K562 (cell line): Measurements from ENCODE around the gene RPS17. TPM values are rescaled to one million over a fixed set of nuclear protein-coding genes. Genes with fewer than 3 reads are reported as not detected.

Source experiments
- BRD4 ChIP-seq: fragments of 200-600 bp; sonication (generic); IDR thresholded peaks from 2 replicates; pipeline ENCODE4 v1.6.1; 2017; ENCODE audit warnings: inconsistent platforms
- DPF2 ChIP-seq: fragments of 450-650 bp; IDR thresholded peaks from 2 replicates; pipeline ENCODE4 v1.6.1; 2016
- ETV1 ChIP-seq: fragments of 450-650 bp; conservative IDR thresholded peaks from 2 replicates; pipeline ENCODE4 v1.6.1; 2016; ENCODE audit warnings: missing genetic modification characterization, control low read depth, low read depth, missing compliant biosample characterization
- HDAC8 ChIP-seq: fragments of 450-650 bp; IDR thresholded peaks from 2 replicates; pipeline ENCODE4 v1.6.1; 2016; ENCODE audit warnings: mild to moderate bottlenecking, missing genetic modification characterization, moderate library complexity, missing compliant biosample characterization
- HMBOX1 ChIP-seq: sonication (generic); IDR thresholded peaks from 2 replicates; pipeline ENCODE4 v1.6.1; 2016
- ID3 ChIP-seq, 2 experiments: fragments of 250-450 bp in 1 of 2; fragments of 450-650 bp in 1 of 2; sonication (Bioruptor Pico) in 1 of 2; IDR thresholded peaks; 2 replicates each; pipeline versions ENCODE4 v1.6.1 to v1.8.0; 2016 to 2021; ENCODE audit warnings: mild to moderate bottlenecking in 2 of 2, moderate library complexity in 2 of 2, missing compliant biosample characterization in 1 of 2, missing genetic modification characterization in 1 of 2
- MAZ ChIP-seq, 2 experiments: fragments of 450-650 bp in 1 of 2; sonication (generic) in 1 of 2; formaldehyde crosslinking; IDR thresholded peaks in 1 of 2; conservative IDR thresholded peaks in 1 of 2; 2 replicates each; pipeline versions ENCODE4 v1.4.0 to v1.5.0; 2020; ENCODE audit warnings: mild to moderate bottlenecking in 1 of 2, missing genetic modification reagents in 1 of 2
- NFYB ChIP-seq: IDR thresholded peaks from 2 replicates; pipeline ENCODE4 v1.6.1; 2011; ENCODE audit warnings: mild to moderate bottlenecking, moderate library complexity; ENCODE audit not compliant: insufficient read length; ENCODE audit errors: extremely low read depth
- NR2C1 ChIP-seq, 2 experiments: fragments of 450-650 bp; IDR thresholded peaks; 2 replicates each; pipeline ENCODE4 v1.6.1; 2017; ENCODE audit warnings: mild to moderate bottlenecking in 2 of 2, antibody characterized with exemption in 1 of 2, inconsistent platforms in 1 of 2, missing compliant biosample characterization in 1 of 2, missing genetic modification characterization in 1 of 2
- PHTF2 ChIP-seq: fragments of 250-450 bp; sonication (Bioruptor Pico); IDR thresholded peaks from 2 replicates; pipeline ENCODE4 v1.5.0; 2021; ENCODE audit warnings: mild to moderate bottlenecking
- REST ChIP-seq, 2 experiments: fragments of 450-650 bp; formaldehyde crosslinking in 1 of 2; IDR thresholded peaks; 2 replicates each; pipeline versions ENCODE4 v1.4.0 to v1.6.1; 2014 to 2020; ENCODE audit warnings: mild to moderate bottlenecking in 2 of 2, borderline replicate concordance in 1 of 2, low read depth in 1 of 2
- RFX5 ChIP-seq: IDR thresholded peaks from 2 replicates; pipeline ENCODE4 v1.6.1; 2011; ENCODE audit warnings: low read depth, mild to moderate bottlenecking, improper control_type of control experiment, low read length
- SMAD3 ChIP-seq: fragments of 450-650 bp; formaldehyde crosslinking; conservative IDR thresholded peaks from 2 replicates; pipeline ENCODE4 v1.4.0; 2020; ENCODE audit warnings: mild to moderate bottlenecking
- SRSF1 ChIP-seq: fragments of 200-400 bp; formaldehyde crosslinking; IDR thresholded peaks from 2 replicates; pipeline ENCODE4 v1.6.1; 2017; ENCODE audit warnings: mild to moderate bottlenecking, low read depth, low read length, moderate library complexity
- TAL1 ChIP-seq: fragments of 450-650 bp; IDR thresholded peaks from 2 replicates; pipeline ENCODE4 v1.6.1; 2016; ENCODE audit warnings: mild to moderate bottlenecking
- YBX1 ChIP-seq: fragments of 450-650 bp; IDR thresholded peaks from 2 replicates; pipeline ENCODE4 v1.7.1; 2016; ENCODE audit warnings: mild to moderate bottlenecking
- ZFX ChIP-seq: sonication (generic); formaldehyde crosslinking; IDR thresholded peaks from 2 replicates; pipeline ENCODE4 v1.8.0; 2022; ENCODE audit warnings: mild to moderate bottlenecking, missing genetic modification reagents, moderate library complexity
- ZNF134 ChIP-seq: fragments of 250-450 bp; sonication (Bioruptor Pico); conservative IDR thresholded peaks from 2 replicates; pipeline ENCODE4 v1.4.0; 2020
- ZNF75A ChIP-seq: fragments of 450-650 bp; formaldehyde crosslinking; IDR thresholded peaks from 2 replicates; pipeline ENCODE4 v1.4.0; 2020; ENCODE audit warnings: mild to moderate bottlenecking
- polyA plus RNA-seq, 8 experiments: library from polyadenylated mRNA; depleted of rRNA in 4 of 8; stranded (reverse) in 5 of 8; unstranded in 3 of 8; fragments of >200 nt; fragmentation: Nextera tagmentation in 2 of 8; fragmentation: Illumina TruSeq in 1 of 8; extraction: Ambion mirVana in 2 of 8; extraction: Trizol in 1 of 8; gene quantifications; 2 replicates each; pipeline versions ENCODE4 v1.2.1 to v1.2.3, GENCODE V29; 2011 to 2014; ENCODE audit warnings: inconsistent platforms in 1 of 8, missing spikeins in 1 of 8
- total RNA-seq, 7 experiments: library from RNA; depleted of rRNA in 6 of 7; stranded (reverse); fragments of >200 nt in 6 of 7; fragmentation: Illumina TruSeq in 2 of 7; extraction: Trizol in 2 of 7; gene quantifications; 2 replicates each; pipeline versions ENCODE4 v1.2.1 to v1.2.3, GENCODE V29; 2011 to 2021; ENCODE audit warnings: low replicate concordance in 1 of 7

Gene RPS17
- total and polyA plus RNA-seq, 9 of the 15 experiments (the other 6 are each of a cell fraction or from before 2014, with no cell fraction given): 1,988 to 6,515 (median 5,229) TPM

DNA sequence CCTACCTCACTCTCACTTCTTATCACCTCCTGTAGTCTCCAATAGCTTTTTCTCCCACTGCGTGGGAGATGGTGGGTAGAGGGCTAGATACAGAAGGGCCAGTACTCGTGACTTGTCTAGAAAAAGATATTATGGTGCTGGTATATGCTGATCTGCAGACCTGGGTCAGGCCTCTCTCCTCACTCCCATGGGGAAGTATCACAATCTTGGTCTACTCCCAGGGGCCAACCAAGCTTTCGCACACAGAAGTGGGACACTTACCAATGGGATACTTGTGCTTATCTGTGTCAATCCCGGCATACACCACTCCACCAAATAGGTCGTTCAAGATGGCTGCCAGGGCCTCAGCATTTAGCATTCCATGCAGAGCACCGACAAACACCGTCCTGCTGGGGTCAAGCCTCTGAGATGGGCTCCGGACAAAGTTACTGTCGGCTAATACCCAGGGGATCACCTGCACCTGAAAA is 9.0 kb upstream of the RPS17 start (continued):
- TF ChIP-seq REST (IDR thresholded peaks at IDR 0.05; ENCODE audit: borderline replicate concordance) (no peak), REST (CRISPR knock-in tag; IDR thresholded peaks at IDR 0.05; ENCODE audit: low read depth) (0 out of 2 replicates have a peak, but pooled peaks have one; percentile 16), SRSF1 (no peak), MAZ (CRISPR knock-in tag; conservative IDR thresholded peaks at IDR 0.05 in 1 of 2, IDR thresholded peaks at IDR 0.05 in 1 of 2) (peak in 1 of 2 experiments; percentile 51; a peak in 2 of 4 replicates), ETV1 (no peak), ZFX (CRISPR knock-in tag) (no peak), ZNF75A (peak; percentile 74; the same call in 1 of the 2 replicates), TAL1 (0 out of 2 replicates have a peak, but pooled peaks have one; percentile 30), ID3 (CRISPR knock-in tag; IDR thresholded peaks at IDR 0.05) (no peak), ID3 (tag; IDR thresholded peaks at IDR 0.05) (peak; percentile 89), ZNF134 (0 out of 2 replicates have a peak, but pooled peaks have one; percentile 9), NFYB (peak; percentile 16), HMBOX1 (peak; percentile 76), HDAC8 (tag) (0 out of 2 replicates have a peak, but pooled peaks have one; percentile 58), SMAD3 (peak; percentile 70; the same call in 1 of the 2 replicates), NR2C1 (IDR thresholded peaks at IDR 0.05) (no peak), NR2C1 (tag; IDR thresholded peaks at IDR 0.05) (0 out of 2 replicates have a peak, but pooled peaks have one; percentile 27), YBX1 (no peak), PHTF2 (CRISPR knock-in tag) (no peak), DPF2 (peak; percentile 42; the same call in 1 of the 2 replicates), RFX5 (no peak), BRD4 (no peak)
